ENCODE measurements around the gene KLHL14. TPM values are rescaled to one million over a fixed set of nuclear protein-coding genes. Genes with fewer than 3 reads are reported as not detected.
"Not testable (repeated sequence)": the region's sequence is repeated elsewhere in the genome, so short reads cannot be mapped to it uniquely, and the experiment has no call there.

KLHL14 gene
- total RNA-seq, 1 experiment from 2014 or later: 0.07 TPM

DNA sequence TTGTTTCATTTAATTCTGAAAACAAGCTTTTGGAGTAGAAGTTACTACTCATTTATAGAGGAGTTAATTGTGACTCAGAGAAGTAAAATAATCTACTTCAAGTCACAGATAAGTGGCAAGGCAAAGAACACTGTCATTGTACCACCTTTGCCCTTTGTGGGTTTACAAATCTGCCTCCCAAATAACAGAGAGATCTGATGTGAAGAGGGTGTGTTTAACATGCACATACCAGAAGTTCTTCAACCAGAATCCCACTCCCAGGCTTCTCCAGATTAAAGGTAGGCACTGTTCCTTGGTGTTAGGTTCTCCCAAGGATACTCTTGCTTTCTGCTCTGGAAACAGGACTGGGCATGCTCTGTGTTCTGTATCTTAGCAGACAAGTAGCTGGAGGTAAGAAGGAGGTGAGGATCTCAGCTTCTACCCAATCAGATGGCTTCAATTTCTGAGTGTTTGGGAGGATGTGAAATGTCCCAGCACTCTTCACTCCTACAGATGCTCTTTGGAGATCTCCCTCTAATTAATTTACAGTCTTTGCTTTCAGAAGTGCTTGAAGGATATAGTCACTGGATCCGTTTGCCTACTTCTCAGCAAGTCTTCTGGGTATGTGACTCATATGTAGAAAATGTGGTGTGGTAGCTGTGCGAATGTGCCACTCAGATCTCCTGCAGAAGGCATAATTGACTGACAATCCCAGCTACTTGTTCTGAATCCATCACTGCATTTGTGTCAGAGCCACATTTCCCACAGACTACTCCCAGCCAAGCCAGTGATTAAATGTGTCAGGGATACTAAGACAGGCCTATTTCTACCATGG, 111.1 kb downstream of the KLHL14 start:
- DNase-seq: peak; percentile 52
- H3K4me1 Mint-ChIP-seq (ENCODE audit: low read depth, unreplicated experiment): peaks cover 22% of the 10 kb centered on the region

DNA sequence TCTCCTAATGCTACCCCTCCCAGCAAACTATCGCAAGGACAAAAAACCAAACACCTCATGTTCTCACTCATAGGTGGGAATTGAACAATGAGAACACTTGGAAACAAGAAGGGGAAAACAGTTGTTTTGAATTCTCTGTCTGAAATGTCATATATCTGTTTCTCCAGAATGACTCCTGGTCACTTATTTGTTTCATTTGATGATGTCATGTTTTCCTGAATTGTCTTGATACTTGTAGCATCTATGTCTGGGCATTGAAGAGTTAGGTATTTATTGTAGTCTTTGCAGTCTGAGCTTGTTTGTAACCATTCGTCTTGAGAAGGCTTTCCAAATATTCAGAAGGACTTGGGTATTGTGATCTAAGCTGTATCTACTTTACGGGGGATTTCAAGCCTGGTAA, 118.3 kb downstream of the KLHL14 start:
- H3K4me3 Mint-ChIP-seq (ENCODE audit: low read depth, unreplicated experiment); BruUV-seq (replicated peaks); intact Hi-C loops (cut with micrococcal nuclease; ENCODE audit: unreplicated experiment); H3K9me3 Mint-ChIP-seq (ENCODE audit: low read depth, unreplicated experiment); H3K4me1 Mint-ChIP-seq (ENCODE audit: low read depth, unreplicated experiment); H3K27me3 Mint-ChIP-seq (ENCODE audit: unreplicated experiment); H3K36me3 Mint-ChIP-seq (ENCODE audit: insufficient read depth, unreplicated experiment); CTCF ChIA-PET; DNase-seq; H3K27ac Mint-ChIP-seq (ENCODE audit: unreplicated experiment): not testable (repeated sequence)

More for the DNA sequence above, 111.1 kb downstream of the KLHL14 start:
- H3K27ac Mint-ChIP-seq (ENCODE audit: unreplicated experiment): peak overlapping the region; percentile 5
- CTCF ChIA-PET: interaction anchor here (0.6 to 1.0 kb wide), 2 partner anchors 527 to 834 kb away, joined by 3 to 6 read pairs; no protein-coding TSS in a partner anchor
- H3K4me3 Mint-ChIP-seq (ENCODE audit: low read depth, unreplicated experiment): no peak overlapping the region
- H3K9me3 Mint-ChIP-seq (ENCODE audit: low read depth, unreplicated experiment): no peaks in the 10 kb centered on the region
- TF ChIP-seq, protein P1, sequence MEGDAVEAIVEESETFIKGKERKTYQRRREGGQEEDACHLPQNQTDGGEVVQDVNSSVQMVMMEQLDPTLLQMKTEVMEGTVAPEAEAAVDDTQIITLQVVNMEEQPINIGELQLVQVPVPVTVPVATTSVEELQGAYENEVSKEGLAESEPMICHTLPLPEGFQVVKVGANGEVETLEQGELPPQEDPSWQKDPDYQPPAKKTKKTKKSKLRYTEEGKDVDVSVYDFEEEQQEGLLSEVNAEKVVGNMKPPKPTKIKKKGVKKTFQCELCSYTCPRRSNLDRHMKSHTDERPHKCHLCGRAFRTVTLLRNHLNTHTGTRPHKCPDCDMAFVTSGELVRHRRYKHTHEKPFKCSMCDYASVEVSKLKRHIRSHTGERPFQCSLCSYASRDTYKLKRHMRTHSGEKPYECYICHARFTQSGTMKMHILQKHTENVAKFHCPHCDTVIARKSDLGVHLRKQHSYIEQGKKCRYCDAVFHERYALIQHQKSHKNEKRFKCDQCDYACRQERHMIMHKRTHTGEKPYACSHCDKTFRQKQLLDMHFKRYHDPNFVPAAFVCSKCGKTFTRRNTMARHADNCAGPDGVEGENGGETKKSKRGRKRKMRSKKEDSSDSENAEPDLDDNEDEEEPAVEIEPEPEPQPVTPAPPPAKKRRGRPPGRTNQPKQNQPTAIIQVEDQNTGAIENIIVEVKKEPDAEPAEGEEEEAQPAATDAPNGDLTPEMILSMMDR (IDR thresholded peaks at IDR 0.05; ENCODE audit: unreplicated experiment): no peak
- BruUV-seq (replicated peaks): no TSS peak
- H3K27me3 Mint-ChIP-seq (ENCODE audit: unreplicated experiment): no peaks in the 10 kb centered on the region
- intact Hi-C loops (cut with micrococcal nuclease; ENCODE audit: unreplicated experiment): no loop called here
- H3K36me3 Mint-ChIP-seq (ENCODE audit: insufficient read depth, unreplicated experiment): no peaks in the 10 kb centered on the region

DNA sequence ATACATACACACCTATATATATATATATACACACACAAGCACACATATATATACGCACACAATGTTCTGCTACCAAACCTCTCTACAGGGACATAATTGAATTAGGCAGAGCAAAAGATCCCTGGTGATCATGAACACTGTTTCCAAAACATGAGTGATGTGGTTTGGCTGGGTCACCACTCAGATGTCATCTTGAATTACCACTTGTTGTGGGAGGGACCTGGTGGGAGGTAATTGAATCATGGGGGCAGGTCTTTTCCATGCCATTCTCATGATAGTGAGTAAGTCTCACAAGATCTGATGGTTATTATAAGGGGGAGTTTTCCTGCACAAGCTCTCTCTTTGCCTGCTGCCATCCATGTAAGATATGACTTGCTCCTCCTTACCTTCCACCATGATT, 135.2 kb downstream of the KLHL14 start:
- BruUV-seq (replicated peaks); H3K27ac Mint-ChIP-seq (ENCODE audit: unreplicated experiment); CTCF ChIA-PET; DNase-seq; H3K4me3 Mint-ChIP-seq (ENCODE audit: low read depth, unreplicated experiment); intact Hi-C loops (cut with micrococcal nuclease; ENCODE audit: unreplicated experiment); H3K9me3 Mint-ChIP-seq (ENCODE audit: low read depth, unreplicated experiment); H3K4me1 Mint-ChIP-seq (ENCODE audit: low read depth, unreplicated experiment); H3K36me3 Mint-ChIP-seq (ENCODE audit: insufficient read depth, unreplicated experiment): not testable (repeated sequence)
- H3K27me3 Mint-ChIP-seq (ENCODE audit: unreplicated experiment): peaks cover 32% of the 10 kb centered on the region

DNA sequence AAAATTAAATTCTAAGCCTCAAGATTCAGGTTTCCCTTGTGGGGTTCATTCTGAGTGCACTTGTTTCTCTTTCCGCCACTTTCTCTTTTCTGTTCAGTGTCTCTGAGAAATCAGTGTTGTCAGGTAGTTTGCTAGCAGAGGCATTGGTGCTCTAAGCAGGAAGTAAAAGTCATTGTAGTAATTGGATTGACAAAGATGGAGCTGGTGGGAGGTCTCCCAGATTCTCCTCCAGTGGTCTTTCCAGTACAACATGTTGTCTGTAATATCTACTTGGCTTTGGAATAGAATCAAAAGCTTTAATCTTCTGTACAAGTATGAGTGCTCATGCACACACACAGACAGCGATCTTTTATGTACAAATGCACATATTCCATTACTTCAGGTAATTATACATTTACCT, 135.6 kb downstream of the KLHL14 start:
- H3K4me3 Mint-ChIP-seq (ENCODE audit: low read depth, unreplicated experiment): no peak overlapping the region
- DNase-seq: no peak
- CTCF ChIA-PET: no interaction called here
- TF ChIP-seq, protein P1 (IDR thresholded peaks at IDR 0.05; ENCODE audit: unreplicated experiment): no peak
- BruUV-seq (replicated peaks): no TSS peak
- H3K27ac Mint-ChIP-seq (ENCODE audit: unreplicated experiment): no peak overlapping the region
- H3K36me3 Mint-ChIP-seq (ENCODE audit: insufficient read depth, unreplicated experiment): no peaks in the 10 kb centered on the region
- no peaks in the 10 kb centered on the region for H3K4me1 Mint-ChIP-seq (ENCODE audit: low read depth, unreplicated experiment)
- intact Hi-C loops (cut with micrococcal nuclease; ENCODE audit: unreplicated experiment): no loop called here
- no peaks in the 10 kb centered on the region for H3K9me3 Mint-ChIP-seq (ENCODE audit: low read depth, unreplicated experiment)
- peaks cover 32% of the 10 kb centered on the region for H3K27me3 Mint-ChIP-seq (ENCODE audit: unreplicated experiment)

DNA sequence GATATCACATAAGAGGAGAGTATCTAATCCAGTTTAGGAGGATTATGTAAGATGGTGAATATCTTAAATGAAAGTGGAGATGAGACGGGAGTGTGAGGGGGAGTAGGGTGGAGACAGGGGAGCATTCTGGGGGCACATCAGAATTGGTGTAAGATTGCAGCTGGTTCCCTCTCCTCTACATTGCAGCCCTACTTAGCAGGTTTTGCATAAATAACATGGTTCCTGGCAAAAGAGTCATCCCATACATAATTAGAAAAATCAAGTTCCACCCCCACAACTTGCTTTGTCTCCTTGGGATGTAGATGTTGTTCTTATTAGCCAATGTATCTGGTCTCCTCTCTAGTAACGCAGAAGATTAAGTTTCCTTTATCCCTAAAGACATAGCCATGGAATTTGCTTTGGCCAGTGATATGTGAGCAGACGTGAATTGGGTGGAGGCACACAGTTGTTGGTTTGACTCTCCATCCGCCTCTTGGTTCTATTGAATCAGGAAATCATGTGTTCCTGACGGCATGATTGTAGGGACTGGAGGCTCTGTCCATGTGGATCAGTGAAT, 137.9 kb downstream of the KLHL14 start:
- no peaks in the 10 kb centered on the region for H3K9me3 Mint-ChIP-seq (ENCODE audit: low read depth, unreplicated experiment)

More for the DNA sequence above, 137.9 kb downstream of the KLHL14 start:
- Mint-ChIP-seq H3K27ac (ENCODE audit: unreplicated experiment) (no peak overlapping the region), H3K4me3 (ENCODE audit: low read depth, unreplicated experiment) (no peak overlapping the region), H3K36me3 (ENCODE audit: insufficient read depth, unreplicated experiment) (no peaks in the 10 kb centered on the region), H3K27me3 (ENCODE audit: unreplicated experiment) (peaks cover 32% of the 10 kb centered on the region), H3K4me1 (ENCODE audit: low read depth, unreplicated experiment) (no peaks in the 10 kb centered on the region)
- intact Hi-C loops (cut with micrococcal nuclease; ENCODE audit: unreplicated experiment): no loop called here
- CTCF ChIA-PET: no interaction called here
- TF ChIP-seq, protein P1 (IDR thresholded peaks at IDR 0.05; ENCODE audit: unreplicated experiment): no peak
- no TSS peak for BruUV-seq (replicated peaks)
- no peak for DNase-seq
